SK-N-SH (cell line): ENCODE data around the gene ZMYM2.

Experiments
- CTCF ChIP-seq: fragments of 200-600 bp; sonication (generic); IDR thresholded peaks from 2 replicates; pipeline ENCODE4 v1.6.1; 2017; ENCODE audit warnings: antibody characterized with exemption, mild to moderate bottlenecking, moderate library complexity
- NFIC ChIP-seq: IDR thresholded peaks from 2 replicates; pipeline ENCODE4 v1.4.0; 2012; ENCODE audit warnings: borderline replicate concordance
- NRF1 ChIP-seq: IDR thresholded peaks from 2 replicates; pipeline ENCODE4 v1.6.1; 2012; ENCODE audit warnings: low read depth, mild to moderate bottlenecking, low read length

GRCh38 chr13:20134732-20135131 lies 176.2 kb downstream of the ZMYM2 start:
- TF ChIP-seq CTCF (no peak), NRF1 (no peak), NFIC (no peak)
